ENCODE data around the gene PDIA6.

- TF ChIP-seq CTCF (IDR thresholded peaks at IDR 0.05): no peak
- no peak for TF ChIP-seq POLR2A (IDR thresholded peaks at IDR 0.05)
Observed at GRCh38 chr2:10793816-10794215, 18.8 kb downstream of the PDIA6 start.

All from body of pancreas (tissue), 4 donors.